Stimulated activated naive CD8-positive, alpha-beta T cell treated with anti-CD3 and anti-CD28 coated beads, Interleukin-15, amount 100 ng/mL, for 72 hours (primary cell): ENCODE results near the gene TRABD.

ENCODE experiments used
- ATAC-seq: fragments of 150-1000 bp; cut with Tn5 transposase; 2 replicates; pipeline ENCODE4 v1.10.0; 2021; ENCODE audit warnings: mild to moderate bottlenecking, moderate library complexity
- DNase-seq, 2 donors: peaks; one replicate each; pipeline ENCODE4 v3.0.0; 2021 to 2022
- H3K27ac Mint-ChIP-seq, 2 donors: one replicate each; pipeline ENCODE4 v1.8.0; 2022; ENCODE audit warnings: mild to moderate bottlenecking in 2 of 2, mixed read lengths in 2 of 2, moderate library complexity in 2 of 2
- H3K27me3 Mint-ChIP-seq: one replicate; pipeline ENCODE4 v1.8.0; 2022; ENCODE audit warnings: mixed read lengths
- H3K4me1 Mint-ChIP-seq: one replicate; pipeline ENCODE4 v1.8.0; 2022; ENCODE audit warnings: mild to moderate bottlenecking, mixed read lengths
- H3K4me3 Mint-ChIP-seq, 2 donors: one replicate each; pipeline ENCODE4 v1.8.0; 2022; ENCODE audit warnings: mild to moderate bottlenecking in 2 of 2, mixed read lengths in 2 of 2, moderate library complexity in 1 of 2
- H3K9me3 Mint-ChIP-seq, 2 donors: one replicate each; pipeline ENCODE4 v1.8.0; 2022; ENCODE audit warnings: mixed read lengths in 2 of 2

Gene TRABD

DNA sequence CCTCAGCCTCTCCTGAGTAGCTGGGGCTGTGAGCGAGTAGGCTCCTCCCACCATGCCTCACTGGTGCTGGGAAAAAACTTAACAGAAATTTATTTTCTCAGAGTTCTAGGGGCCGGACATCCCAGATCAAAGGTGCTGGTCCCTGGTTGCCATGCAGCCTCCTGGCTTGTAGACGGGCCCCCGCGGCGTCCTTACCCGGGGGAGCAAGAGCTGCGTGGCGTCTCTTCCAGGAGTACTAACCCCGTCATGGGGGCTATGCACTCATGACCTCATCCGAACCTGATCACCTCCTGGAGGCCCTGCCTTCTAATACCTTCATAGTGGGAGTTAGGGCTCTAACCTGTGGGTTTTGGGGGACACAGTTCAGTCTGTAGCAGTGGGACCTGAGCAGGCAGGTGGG lies 2.6 kb downstream of the TRABD start:
- Mint-ChIP-seq H3K4me3 (peak overlapping the region in 1 of 2 donors; percentile 21), H3K9me3 (no peaks in the 10 kb centered on the region), H3K27ac (no peak overlapping the region), H3K27me3 (peaks cover 7% of the 10 kb centered on the region), H3K4me1 (peaks cover 74% of the 10 kb centered on the region)
- DNase-seq (no peak), ATAC-seq (no peak)

- ATAC-seq (no peak), DNase-seq (no peak)
- Mint-ChIP-seq H3K4me1 (peaks cover 79% of the 10 kb centered on the region), H3K27ac (peak overlapping the region; percentile 88 to 95), H3K9me3 (no peaks in the 10 kb centered on the region), H3K4me3 (peak overlapping the region; percentile 60 to 96), H3K27me3 (peaks cover 6% of the 10 kb centered on the region)
These were observed 3.6 kb downstream of the TRABD start for GRCh38 chr22:50189184-50189848.

DNA sequence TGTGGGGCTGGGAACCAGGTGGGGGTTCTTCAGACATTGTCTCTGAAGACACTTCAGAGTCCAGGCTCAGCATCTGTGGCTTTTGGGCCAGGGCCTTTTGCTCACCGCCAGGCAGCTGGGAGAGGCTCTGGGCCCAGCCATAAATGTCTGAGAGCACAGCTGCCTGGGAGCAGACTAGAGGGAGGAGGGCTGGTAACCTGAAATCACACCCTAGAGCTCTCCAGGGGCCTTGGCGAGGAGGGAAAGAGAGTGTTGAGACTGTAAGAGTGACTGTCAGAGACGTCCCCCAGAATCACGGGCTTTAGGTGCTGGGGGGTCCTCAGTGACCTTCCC lies 4.1 kb downstream of the TRABD start:
- Mint-ChIP-seq H3K27ac (peak overlapping the region; percentile 20 to 95), H3K4me1 (peaks cover 79% of the 10 kb centered on the region), H3K4me3 (peak overlapping the region; percentile 89 to 96), H3K9me3 (no peaks in the 10 kb centered on the region), H3K27me3 (peaks cover 1% of the 10 kb centered on the region)
- no peak for DNase-seq
- ATAC-seq: peak; percentile 0

GRCh38 chr22:50190182-50190940 lies 4.6 kb downstream of the TRABD start:
- H3K4me1 Mint-ChIP-seq: peaks cover 82% of the 10 kb centered on the region
- no peaks in the 10 kb centered on the region for H3K9me3 Mint-ChIP-seq
- DNase-seq (peak; percentile 77 to 80), ATAC-seq (peak; percentile 57)
- no peaks in the 10 kb centered on the region for H3K27me3 Mint-ChIP-seq
- H3K27ac Mint-ChIP-seq: peak overlapping the region; percentile 81 to 97
- peak overlapping the region; percentile 89 to 96 for H3K4me3 Mint-ChIP-seq

DNA sequence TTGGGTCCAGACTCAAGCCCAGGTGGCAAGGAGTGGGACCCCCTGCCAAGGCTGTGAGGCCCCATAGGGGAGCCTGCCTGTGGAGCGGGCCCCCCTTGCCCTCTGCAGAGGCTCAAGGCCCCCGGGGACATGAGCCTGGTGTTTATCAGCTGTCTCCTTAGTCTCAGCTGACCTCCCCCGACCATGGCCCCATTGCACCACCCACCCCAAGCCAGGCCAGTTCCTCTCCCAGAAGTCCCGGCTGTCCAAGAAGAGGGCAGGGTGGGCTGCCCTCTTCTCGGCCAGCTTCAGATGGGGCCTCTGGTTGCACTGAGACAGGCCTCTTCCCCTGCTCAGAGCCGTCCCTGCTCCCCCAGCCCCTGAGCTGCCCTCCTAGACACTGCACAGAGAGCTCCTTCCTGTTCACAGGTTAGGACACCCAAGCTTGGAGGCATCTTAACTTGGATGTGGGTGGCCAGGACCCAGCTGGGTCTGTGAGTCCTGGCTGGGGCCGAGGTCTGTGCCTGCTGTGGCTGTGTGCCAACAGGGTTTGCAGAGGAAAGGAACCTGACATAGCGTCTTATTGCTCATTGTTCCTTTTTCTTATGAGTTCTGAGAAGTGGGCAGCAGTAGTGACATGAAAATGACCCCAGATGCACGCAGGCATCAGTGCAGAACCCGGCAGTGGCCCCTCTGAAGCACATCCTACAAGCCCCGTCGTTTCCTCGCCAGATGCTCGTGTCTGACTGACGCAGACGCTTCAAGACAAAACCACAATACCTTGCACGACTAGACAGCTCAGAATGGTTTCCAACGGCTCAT lies 5.4 kb downstream of the TRABD start:
- peak; percentile 65 to 75 for DNase-seq
- peak overlapping the region; percentile 89 to 96 for H3K4me3 Mint-ChIP-seq
- no peaks in the 10 kb centered on the region for H3K9me3 Mint-ChIP-seq
- peak; percentile 71 for ATAC-seq
- peaks cover 82% of the 10 kb centered on the region for H3K4me1 Mint-ChIP-seq
- peak overlapping the region; percentile 95 to 97 for H3K27ac Mint-ChIP-seq
- H3K27me3 Mint-ChIP-seq: no peaks in the 10 kb centered on the region

DNA sequence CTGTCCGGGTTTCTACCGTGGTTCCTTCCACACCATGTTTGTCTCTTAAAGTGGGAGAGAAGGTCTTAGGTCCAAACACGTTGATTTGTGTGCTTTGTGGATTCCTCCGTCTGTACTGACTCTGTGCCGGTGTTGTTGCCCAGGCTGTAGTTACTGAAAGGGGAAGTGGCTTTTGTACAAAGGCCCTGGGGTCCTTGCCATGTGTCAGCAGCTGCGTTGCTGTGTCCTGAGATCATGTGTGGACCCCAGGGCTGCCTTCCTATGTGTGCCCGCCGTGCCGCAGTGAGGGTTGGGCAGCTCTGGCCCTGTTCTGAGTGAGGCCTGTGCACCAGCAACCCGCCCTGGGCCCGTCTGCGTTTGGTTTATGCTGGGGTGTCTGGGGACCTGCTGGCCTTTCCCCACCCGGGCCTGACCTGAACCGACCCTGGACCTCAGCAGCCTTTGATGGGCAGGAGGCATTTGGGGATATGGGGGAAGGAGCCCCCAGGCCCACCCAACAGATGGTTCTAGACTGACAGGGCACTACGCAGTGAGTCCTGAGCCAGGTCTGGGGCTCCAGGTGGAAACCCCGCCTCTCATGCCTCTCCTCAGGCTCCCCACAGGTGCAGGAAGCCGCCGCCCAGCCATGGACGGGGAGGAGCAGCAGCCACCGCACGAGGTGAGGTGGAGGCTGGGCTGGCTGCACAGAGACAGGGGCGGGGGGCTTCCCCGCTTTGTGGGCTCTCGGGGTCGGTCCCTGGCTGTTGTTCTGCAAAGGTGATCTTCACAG lies 6.9 kb downstream of the TRABD start:
- Mint-ChIP-seq H3K9me3 (no peaks in the 10 kb centered on the region), H3K4me1 (peaks cover 71% of the 10 kb centered on the region), H3K27me3 (no peaks in the 10 kb centered on the region), H3K4me3 (peak overlapping the region; percentile 89 to 96), H3K27ac (peak overlapping the region; percentile 77 to 91)
- peak; percentile 18 for ATAC-seq
- peak in 1 of 2 donors; percentile 55 for DNase-seq

GRCh38 chr22:50193621-50194020 lies 7.9 kb downstream of the TRABD start:
- H3K27ac Mint-ChIP-seq: no peak overlapping the region
- H3K27me3 Mint-ChIP-seq: no peaks in the 10 kb centered on the region
- H3K4me3 Mint-ChIP-seq: peak overlapping the region in 1 of 2 donors; percentile 4
- H3K4me1 Mint-ChIP-seq: peaks cover 61% of the 10 kb centered on the region
- no peaks in the 10 kb centered on the region for H3K9me3 Mint-ChIP-seq
- DNase-seq: no peak
- ATAC-seq: no peak

DNA sequence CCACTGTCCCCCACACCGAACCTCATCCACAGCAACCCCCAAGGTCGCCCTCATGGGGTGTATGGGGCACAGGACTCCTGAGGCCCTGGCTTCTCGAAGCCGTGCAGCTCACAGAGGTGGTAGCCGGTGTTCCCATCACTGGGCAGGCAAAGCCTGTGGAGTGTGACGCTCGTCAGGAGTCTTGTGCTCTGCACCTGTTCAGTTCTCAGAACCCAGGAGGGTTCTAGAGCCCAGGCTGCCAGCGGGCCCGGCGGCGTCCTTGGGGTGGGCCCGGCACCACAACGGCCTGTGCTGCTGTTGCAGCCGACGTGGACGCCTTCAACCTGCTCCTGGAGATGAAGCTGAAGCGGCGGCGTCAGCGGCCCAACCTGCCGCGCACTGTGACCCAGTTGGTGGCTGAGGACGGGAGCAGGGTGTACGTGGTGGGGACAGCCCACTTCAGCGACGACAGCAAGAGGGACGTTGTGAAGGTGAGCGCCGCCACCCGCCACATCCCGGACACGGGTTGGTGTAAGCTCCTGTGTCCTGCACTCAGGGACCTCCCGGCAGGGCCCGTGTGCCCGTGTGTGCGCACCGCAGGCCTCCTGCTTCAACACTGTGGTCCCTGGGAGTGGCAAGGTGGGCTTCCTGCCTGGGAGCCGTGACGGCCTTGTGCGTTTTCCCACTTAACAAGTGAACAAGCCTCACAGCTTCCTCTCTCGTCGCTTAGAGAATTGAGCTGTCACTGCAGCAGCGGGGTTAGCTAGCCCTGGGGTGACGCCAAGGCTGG lies 8.5 kb downstream of the TRABD start:
- no peak overlapping the region for H3K27ac Mint-ChIP-seq
- no peak for DNase-seq
- H3K9me3 Mint-ChIP-seq: no peaks in the 10 kb centered on the region
- peaks cover 59% of the 10 kb centered on the region for H3K4me1 Mint-ChIP-seq
- no peak for ATAC-seq
- peak overlapping the region in 1 of 2 donors; percentile 37 for H3K4me3 Mint-ChIP-seq
- no peaks in the 10 kb centered on the region for H3K27me3 Mint-ChIP-seq

DNA sequence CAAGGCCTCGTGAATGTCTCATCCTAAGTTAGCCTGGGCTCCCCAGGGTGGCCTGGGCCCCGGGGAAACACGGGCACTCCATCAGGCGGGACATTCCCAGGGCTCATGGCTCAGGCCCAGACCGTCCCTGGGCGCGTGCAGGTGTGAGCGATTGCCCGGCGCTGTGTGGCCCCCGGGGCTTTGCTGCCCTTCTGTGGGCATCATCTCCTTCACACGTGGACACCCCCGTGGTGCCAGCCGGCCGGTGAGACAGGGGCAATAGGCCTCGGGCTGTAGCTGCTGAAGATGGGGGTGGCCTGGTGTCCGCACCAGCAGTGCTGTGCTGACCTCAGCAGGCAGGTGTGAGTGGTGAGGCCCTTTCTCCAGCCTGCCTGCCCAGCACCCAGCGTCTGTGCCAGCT lies 10.5 kb downstream of the TRABD start:
- Mint-ChIP-seq H3K27me3 (no peaks in the 10 kb centered on the region), H3K4me1 (peaks cover 55% of the 10 kb centered on the region), H3K9me3 (no peaks in the 10 kb centered on the region), H3K27ac (peak overlapping the region in 1 of 2 donors; percentile 67), H3K4me3 (no peak overlapping the region)
- ATAC-seq (no peak), DNase-seq (no peak)

GRCh38 chr22:50197000-50197800 lies 11.5 kb downstream of the TRABD start:
- ATAC-seq (no peak), DNase-seq (no peak)
- no peak overlapping the region for H3K4me3 Mint-ChIP-seq
- H3K9me3 Mint-ChIP-seq: no peaks in the 10 kb centered on the region
- no peak overlapping the region for H3K27ac Mint-ChIP-seq
- no peaks in the 10 kb centered on the region for H3K27me3 Mint-ChIP-seq
- peaks cover 51% of the 10 kb centered on the region for H3K4me1 Mint-ChIP-seq

- no peaks in the 10 kb centered on the region for H3K27me3 Mint-ChIP-seq
- no peaks in the 10 kb centered on the region for H3K9me3 Mint-ChIP-seq
- H3K4me1 Mint-ChIP-seq: peaks cover 49% of the 10 kb centered on the region
- H3K4me3 Mint-ChIP-seq: no peak overlapping the region
- no peak overlapping the region for H3K27ac Mint-ChIP-seq
- no peak for ATAC-seq
- no peak for DNase-seq
These were observed 12.3 kb downstream of the TRABD start for GRCh38 chr22:50197856-50198623.

- peaks cover 44% of the 10 kb centered on the region for H3K4me1 Mint-ChIP-seq
- no peak for DNase-seq
These were observed 12.9 kb downstream of the TRABD start for GRCh38 chr22:50198624-50199017.

GRCh38 chr22:50199251-50199721 lies 13.6 kb downstream of the TRABD start:
- H3K9me3 Mint-ChIP-seq: no peaks in the 10 kb centered on the region
- ATAC-seq: no peak
- no peak for DNase-seq
- H3K4me3 Mint-ChIP-seq: peak overlapping the region; percentile 78 to 87
- peaks cover 43% of the 10 kb centered on the region for H3K4me1 Mint-ChIP-seq
- H3K27me3 Mint-ChIP-seq: no peaks in the 10 kb centered on the region
- H3K27ac Mint-ChIP-seq: peak overlapping the region in 1 of 2 donors; percentile 34

More at GRCh38 chr22:50198624-50199017, 12.9 kb downstream of the TRABD start:
- no peaks in the 10 kb centered on the region for H3K27me3 Mint-ChIP-seq
- H3K9me3 Mint-ChIP-seq: no peaks in the 10 kb centered on the region
- no peak overlapping the region for H3K4me3 Mint-ChIP-seq
- peak overlapping the region in 1 of 2 donors; percentile 6 for H3K27ac Mint-ChIP-seq
- no peak for ATAC-seq
